ENCODE results near the gene SEL1L3.

SEL1L3 gene

GRCh38 chr4:25845841-25846653, 16.7 kb downstream of the SEL1L3 start:
- DNase-seq: no peak

- DNase-seq: no peak
Observed at GRCh38 chr4:25844961-25845712, 17.7 kb downstream of the SEL1L3 start.

- DNase-seq: peak; percentile 56
Observed at GRCh38 chr4:25843340-25844097, 19.3 kb downstream of the SEL1L3 start.

GRCh38 chr4:25842229-25842845, 20.5 kb downstream of the SEL1L3 start:
- DNase-seq: peak; percentile 13

GRCh38 chr4:25839687-25840086, 23.1 kb downstream of the SEL1L3 start:
- DNase-seq: no peak

- DNase-seq: no peak
Observed at GRCh38 chr4:25839233-25839632, 23.6 kb downstream of the SEL1L3 start.

- DNase-seq: no peak
Observed at GRCh38 chr4:25838526-25838925, 24.3 kb downstream of the SEL1L3 start.

- DNase-seq: no peak
Observed at GRCh38 chr4:25837107-25837506, 25.7 kb downstream of the SEL1L3 start.

- no peak for DNase-seq
Observed at GRCh38 chr4:25835384-25835783, 27.4 kb downstream of the SEL1L3 start.

GRCh38 chr4:25834411-25835107, 28.2 kb downstream of the SEL1L3 start:
- peak; percentile 25 for DNase-seq

GRCh38 chr4:25830548-25830947, 32.2 kb downstream of the SEL1L3 start:
- DNase-seq: no peak

- DNase-seq: no peak
Observed at GRCh38 chr4:25827897-25828296, 34.9 kb downstream of the SEL1L3 start.

- DNase-seq: no peak
Observed at GRCh38 chr4:25827373-25827772, 35.4 kb downstream of the SEL1L3 start.

GRCh38 chr4:25826074-25826752, 36.6 kb downstream of the SEL1L3 start:
- DNase-seq: no peak

GRCh38 chr4:25823632-25824031, 39.2 kb downstream of the SEL1L3 start:
- DNase-seq: no peak

- no peak for DNase-seq
Observed at GRCh38 chr4:25821899-25822298, 40.9 kb downstream of the SEL1L3 start.

- no peak for DNase-seq
Observed at GRCh38 chr4:25821267-25821666, 41.5 kb downstream of the SEL1L3 start.

GRCh38 chr4:25818876-25819275, 43.9 kb downstream of the SEL1L3 start:
- DNase-seq: no peak

- no peak for DNase-seq
Observed at GRCh38 chr4:25818371-25818871, 44.4 kb downstream of the SEL1L3 start.

GRCh38 chr4:25817059-25817681, 45.6 kb downstream of the SEL1L3 start:
- DNase-seq: no peak

GRCh38 chr4:25816591-25817058, 46.2 kb downstream of the SEL1L3 start:
- DNase-seq: no peak
